Activated T-helper 1 cell treated with Interleukin-2 at 50 U/mL for 16 hours (primary cell): ENCODE data around the gene CAV3.

Experiments
- DNase-seq: peaks from one replicate; pipeline ENCODE4 v3.0.0-alpha.2; 2020; ENCODE audit warnings: low read depth

Gene CAV3

DNA sequence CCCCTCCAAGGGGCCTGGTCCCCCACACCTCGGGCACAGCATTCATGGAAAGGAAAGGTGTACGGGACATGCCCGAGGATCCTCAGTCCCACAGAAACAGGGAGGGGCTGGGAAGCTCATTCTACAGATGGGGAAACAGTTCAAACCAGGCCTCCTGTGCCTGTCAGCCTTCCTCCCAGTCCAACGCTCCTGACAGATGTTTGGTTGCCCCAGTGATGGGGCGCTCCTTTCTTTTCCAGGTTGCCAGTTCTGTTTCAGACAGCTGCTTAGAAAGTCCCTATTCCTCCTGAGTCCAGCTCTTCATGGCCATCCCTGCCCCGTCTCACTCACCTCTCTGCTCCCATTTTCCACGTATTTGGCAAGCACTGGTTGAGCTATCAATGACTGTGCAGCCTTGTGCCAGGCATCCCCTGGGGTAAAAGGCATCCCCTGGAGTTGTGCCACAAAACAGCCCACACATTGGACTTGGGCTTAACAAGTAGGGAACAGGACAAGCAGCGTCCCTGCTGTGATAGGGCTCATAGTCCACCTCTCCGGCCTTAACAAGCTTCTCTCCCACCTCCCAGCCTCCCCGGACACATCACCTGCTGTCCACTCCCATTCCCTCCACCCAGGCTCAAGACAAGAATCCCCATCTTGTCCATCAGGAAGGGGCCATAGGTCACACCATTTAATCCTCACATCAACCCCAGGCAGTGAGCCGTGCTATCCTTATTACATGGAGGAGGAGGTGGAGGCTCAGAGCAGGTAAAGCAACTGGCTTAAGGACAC, 29.2 kb downstream of the CAV3 start:
- DNase-seq = no peak

- no peak for DNase-seq
These were observed 30.9 kb downstream of the CAV3 start for GRCh38 chr3:8764528-8764927.

- no peak for DNase-seq
These were observed 31.9 kb downstream of the CAV3 start for GRCh38 chr3:8765528-8765927.

- no peak for DNase-seq
These were observed 32.5 kb downstream of the CAV3 start for GRCh38 chr3:8766148-8766547.

DNA sequence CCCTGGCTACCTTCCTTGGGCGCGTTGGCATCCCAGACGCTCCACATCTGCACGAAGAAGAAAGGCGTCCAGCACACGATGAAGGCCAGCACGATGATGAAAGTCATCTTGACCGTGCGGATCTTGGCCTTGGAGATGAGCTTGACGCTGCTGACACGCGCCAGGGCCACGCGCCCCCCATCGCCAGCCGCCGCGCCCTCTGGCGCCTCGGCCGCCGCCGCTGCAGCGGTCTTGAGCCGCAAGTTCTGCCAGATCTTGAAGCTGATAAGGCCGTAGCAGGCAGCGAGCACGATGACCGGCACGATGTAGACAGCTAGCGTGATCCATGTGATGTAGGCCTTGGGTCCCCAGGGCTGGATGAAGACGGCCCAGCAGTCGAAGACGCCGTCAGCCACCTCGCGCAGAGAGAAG, 33.7 kb downstream of the CAV3 start:
- no peak for DNase-seq

DNA sequence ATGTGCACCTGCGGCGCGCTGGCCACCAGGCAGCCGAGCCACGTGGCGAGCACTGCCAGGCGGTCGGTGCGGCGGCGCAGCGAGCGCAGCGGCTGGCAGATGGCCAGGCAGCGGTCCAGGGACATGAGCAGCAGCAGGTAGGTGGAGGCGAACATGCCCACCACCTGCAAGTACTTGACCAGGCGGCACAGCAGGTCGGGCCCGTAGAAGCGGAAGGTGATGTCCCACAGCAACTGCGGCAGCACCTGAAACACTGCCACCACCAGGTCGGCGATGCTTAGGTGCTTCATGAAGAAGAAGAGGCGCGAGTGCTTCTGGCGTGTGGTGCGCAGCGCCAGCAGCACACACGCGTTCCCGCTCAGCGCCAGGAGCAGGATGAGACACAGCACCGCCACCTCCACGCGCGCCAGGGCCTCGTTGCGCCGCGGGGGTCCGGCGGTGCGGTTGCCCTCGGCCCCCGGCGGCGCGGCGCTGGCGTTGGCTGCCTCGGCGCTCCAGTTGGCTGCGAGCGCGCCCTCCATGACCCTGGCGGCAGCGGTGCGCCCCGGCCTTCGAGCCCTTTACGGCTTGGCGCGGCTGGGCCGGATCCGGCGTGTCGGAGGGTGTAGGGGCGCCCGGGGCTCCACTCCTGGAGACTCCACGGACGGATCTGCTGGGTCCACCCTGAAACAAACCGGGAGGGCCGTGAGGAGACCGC, 34.2 kb downstream of the CAV3 start:
- no peak for DNase-seq

DNA sequence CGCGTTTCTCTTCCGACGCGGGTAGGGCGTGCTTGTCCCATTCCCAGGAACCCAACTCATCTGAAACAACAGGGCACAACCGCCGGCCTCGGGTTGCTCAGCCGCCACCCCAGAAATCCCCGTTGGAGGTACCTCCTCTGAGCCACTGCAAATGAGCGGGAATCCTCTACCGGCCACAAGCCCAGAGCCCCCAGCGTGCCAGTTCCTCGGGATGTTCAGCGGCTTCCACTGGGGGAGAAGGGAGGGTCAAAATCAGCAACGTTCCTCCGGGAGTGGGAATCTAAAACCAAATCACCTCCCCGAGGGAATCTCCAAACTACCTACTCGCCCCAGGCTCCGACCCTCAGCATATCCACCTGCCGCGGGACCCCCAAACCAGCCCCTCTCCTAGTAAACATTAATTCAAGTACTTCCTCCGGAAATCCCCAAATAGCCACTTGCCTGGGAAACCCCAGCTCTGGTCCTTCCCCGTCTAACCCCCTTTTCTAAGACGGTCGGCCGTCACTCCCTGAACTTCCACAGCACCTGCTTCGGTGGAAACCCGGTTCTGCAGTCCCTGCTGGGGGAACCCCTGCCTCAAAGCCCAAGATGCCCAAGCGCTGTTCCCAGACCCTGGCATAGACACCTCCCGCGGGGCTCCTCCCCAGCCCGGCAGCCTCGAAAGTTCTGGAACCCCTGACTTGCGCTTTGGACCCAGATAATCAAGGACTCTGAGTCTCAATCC, 34.9 kb downstream of the CAV3 start:
- no peak for DNase-seq

DNA sequence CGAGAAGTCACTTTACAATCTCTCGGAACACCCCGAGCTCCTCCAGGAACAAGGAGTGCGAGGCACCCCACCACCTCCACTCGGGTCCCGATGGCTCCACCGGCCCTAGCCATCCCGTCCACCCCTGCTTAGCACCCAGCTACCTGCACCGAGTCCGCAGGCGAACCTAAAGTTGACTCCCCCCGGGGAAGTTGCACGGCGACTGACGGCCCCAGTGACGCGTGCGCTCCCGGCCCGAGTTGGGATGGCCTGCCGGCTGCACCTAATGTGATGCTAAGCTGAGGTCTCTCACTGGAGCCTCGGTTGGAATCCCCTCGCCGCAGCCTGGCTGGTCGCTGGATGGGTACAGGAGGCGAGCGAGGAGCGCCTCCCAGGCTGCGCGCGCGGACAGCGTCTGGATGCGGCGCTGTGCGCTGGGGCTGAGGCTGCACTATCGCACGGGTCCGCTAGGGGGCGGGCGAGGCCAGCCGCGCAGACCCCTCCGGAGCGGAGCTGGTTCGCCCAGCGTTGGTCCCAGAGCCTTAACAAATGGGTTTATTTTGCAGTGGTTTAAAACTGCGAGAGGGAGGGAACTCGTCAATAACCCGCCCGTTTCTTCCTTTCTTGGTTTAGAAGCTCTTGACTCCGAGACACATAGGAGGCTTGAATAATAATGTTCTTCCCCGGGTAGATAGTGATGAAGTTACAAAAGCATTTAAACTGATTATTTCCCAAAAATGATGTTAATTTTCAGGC, 35.7 kb downstream of the CAV3 start, which contains the start of gene OXTR:
Gene OXTR, minus strand, starts transcription at position 526 of the 735 bp plus-strand sequence. CDS start 1,426 bp downstream, outside the sequence.
- peak; percentile 5 for DNase-seq

GRCh38 chr3:8773941-8774542, 40.4 kb downstream of the CAV3 start:
- DNase-seq = no peak

GRCh38 chr3:8775181-8775580, 41.6 kb downstream of the CAV3 start:
- no peak for DNase-seq

GRCh38 chr3:8775602-8776001, 42.0 kb downstream of the CAV3 start:
- no peak for DNase-seq

GRCh38 chr3:8776406-8776805, 42.8 kb downstream of the CAV3 start:
- DNase-seq = no peak

DNA sequence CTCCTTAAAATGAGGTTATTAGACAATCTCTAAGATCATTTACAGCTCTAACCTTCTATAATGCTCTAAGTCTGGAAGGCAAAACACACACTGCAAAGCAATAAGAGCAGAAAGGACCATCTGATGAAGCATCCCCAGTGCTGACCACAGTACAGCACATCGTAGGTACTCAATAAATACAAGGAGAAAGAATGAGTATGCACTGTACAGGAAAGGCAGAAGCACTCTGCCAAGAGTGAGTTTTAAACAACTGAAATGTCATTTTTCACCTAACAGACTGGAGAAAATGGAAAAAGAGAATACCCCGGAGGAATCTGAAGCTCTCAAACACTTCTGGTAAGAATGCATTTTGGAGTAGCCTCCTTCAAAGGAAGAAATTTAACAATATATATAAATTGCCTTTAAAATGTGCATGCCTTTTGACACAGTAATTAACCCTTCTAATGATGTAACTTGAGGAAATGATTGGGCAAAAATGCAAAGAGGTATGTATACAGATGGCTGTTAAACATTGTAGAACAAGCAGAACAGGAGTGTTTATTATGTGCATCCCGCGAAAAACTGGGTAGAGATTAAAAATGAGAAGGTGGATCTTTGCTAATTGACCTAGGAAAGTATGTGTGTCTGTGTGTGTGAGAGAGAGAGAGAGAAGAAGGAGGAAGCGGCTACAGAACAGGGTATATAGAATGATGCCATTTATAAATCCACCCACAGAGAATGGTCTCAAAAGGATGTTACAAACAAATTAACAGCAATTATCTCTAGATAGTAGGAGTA, 43.8 kb downstream of the CAV3 start:
- no peak for DNase-seq

- no peak for DNase-seq
These were observed 44.3 kb downstream of the CAV3 start for GRCh38 chr3:8777978-8778267.

DNA sequence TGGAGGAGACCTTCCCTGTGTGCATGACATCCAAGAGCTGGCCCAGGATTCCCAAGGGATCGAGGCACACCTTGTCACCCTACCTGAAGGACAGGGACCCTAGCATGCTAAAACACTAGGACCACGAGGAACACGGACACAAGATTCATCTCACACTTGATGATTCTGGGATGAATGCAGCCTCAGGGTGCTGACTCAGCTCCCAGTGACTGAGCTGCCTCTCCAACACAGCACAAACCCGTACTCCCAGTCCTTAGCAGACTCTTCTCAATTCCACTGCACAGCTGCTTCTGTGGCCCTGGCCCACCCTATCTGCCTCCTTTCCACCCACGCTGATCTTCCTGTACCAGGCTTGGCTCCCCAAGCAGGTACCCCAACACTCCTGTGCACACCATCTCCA, 44.9 kb downstream of the CAV3 start:
- DNase-seq = no peak

GRCh38 chr3:8780279-8780678, 46.7 kb downstream of the CAV3 start:
- no peak for DNase-seq

- DNase-seq = no peak
These were observed 51.3 kb downstream of the CAV3 start for GRCh38 chr3:8784676-8785435.

GRCh38 chr3:8790529-8790928, 56.9 kb downstream of the CAV3 start:
- DNase-seq = no peak

GRCh38 chr3:8793242-8793641, 59.6 kb downstream of the CAV3 start:
- DNase-seq = no peak

DNA sequence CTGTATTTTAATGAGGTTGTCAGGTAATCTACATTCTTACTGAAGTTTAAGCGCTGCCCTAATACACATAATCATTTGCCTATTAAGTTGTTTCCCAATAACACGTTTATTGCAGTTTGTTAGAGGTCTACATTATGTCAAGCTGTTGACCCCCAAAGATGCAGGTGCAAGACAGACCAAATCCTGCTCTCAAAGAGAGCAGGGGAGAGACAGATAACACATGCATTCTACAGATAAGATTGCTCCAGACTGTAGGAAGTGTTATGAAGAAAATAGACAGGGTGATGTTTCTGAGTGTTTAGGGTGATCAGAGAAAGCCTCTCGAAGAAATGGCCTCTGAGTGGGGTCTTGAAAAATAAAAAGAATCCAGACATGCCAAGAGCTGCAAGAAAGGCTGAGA, 60.6 kb downstream of the CAV3 start:
- DNase-seq = no peak
